Measurements from ENCODE around the gene BMF.
A peak's percentile ranks its signal among the peaks of the same experiment; 100 is the strongest.
"Not testable (repeated sequence)": the region's sequence is repeated elsewhere in the genome, so short reads cannot be mapped to it uniquely, and the experiment has no call there.

Gene BMF

GRCh38 chr15:40084650-40085049, 24.0 kb downstream of the BMF start:
- TF ChIP-seq CTCF (IDR thresholded peaks at IDR 0.05; ENCODE audit: low read depth, low read length), result no peak
- no peak overlapping the region for H3K4me3 ChIP-seq (ENCODE audit: low read depth, low read length)

- TF ChIP-seq CTCF (IDR thresholded peaks at IDR 0.05; ENCODE audit: low read depth, low read length), result no peak
- peak overlapping the region; percentile 46 for H3K4me3 ChIP-seq (ENCODE audit: low read depth, low read length)
Measured at GRCh38 chr15:40082195-40082883, 26.3 kb downstream of the BMF start.

GRCh38 chr15:40081691-40082194, 26.9 kb downstream of the BMF start:
- H3K4me3 ChIP-seq (ENCODE audit: low read depth, low read length), result peak overlapping the region; percentile 46
- no peak for TF ChIP-seq CTCF (IDR thresholded peaks at IDR 0.05; ENCODE audit: low read depth, low read length)

- TF ChIP-seq CTCF (IDR thresholded peaks at IDR 0.05; ENCODE audit: low read depth, low read length), result no peak
- H3K4me3 ChIP-seq (ENCODE audit: low read depth, low read length), result no peak overlapping the region
Measured at GRCh38 chr15:40080847-40081246, 27.8 kb downstream of the BMF start.

- no peak for TF ChIP-seq CTCF (IDR thresholded peaks at IDR 0.05; ENCODE audit: low read depth, low read length)
- no peak overlapping the region for H3K4me3 ChIP-seq (ENCODE audit: low read depth, low read length)
Measured at GRCh38 chr15:40080104-40080503, 28.6 kb downstream of the BMF start.

- TF ChIP-seq CTCF (IDR thresholded peaks at IDR 0.05; ENCODE audit: low read depth, low read length), result no peak
- no peak overlapping the region for H3K4me3 ChIP-seq (ENCODE audit: low read depth, low read length)
Measured at GRCh38 chr15:40079456-40079855, 29.2 kb downstream of the BMF start.

- no peak overlapping the region for H3K4me3 ChIP-seq (ENCODE audit: low read depth, low read length)
- TF ChIP-seq CTCF (IDR thresholded peaks at IDR 0.05; ENCODE audit: low read depth, low read length), result no peak
Measured at GRCh38 chr15:40075298-40076044, 33.2 kb downstream of the BMF start.

- not testable (repeated sequence) for H3K4me3 ChIP-seq (ENCODE audit: low read depth, low read length)
Measured at GRCh38 chr15:40074656-40075055, 34.0 kb downstream of the BMF start.

GRCh38 chr15:40073716-40074490, 34.8 kb downstream of the BMF start:
- H3K4me3 ChIP-seq (ENCODE audit: low read depth, low read length), result not testable (repeated sequence)
